GM12892 (cell line): ENCODE results near the gene RPF1.
"Not testable (repeated sequence)": the region's sequence is repeated elsewhere in the genome, so short reads cannot be mapped to it uniquely, and the experiment has no call there.

Source experiments
- DNase-seq: peaks from one replicate; pipeline ENCODE4 v3.0.0; 2011; ENCODE audit not compliant: insufficient read length
- FAIRE-seq: peaks from 2 replicates; lab custom pipeline; 2011; peaks lifted over from hg19 to GRCh38; lab: Jason Lieb, UNC
- POLR2A ChIP-seq: IDR thresholded peaks from 2 replicates; pipeline ENCODE4 v1.6.1; 2011; ENCODE audit warnings: low read depth, low read length, control low read depth
- POLR2AphosphoS5 ChIP-seq: IDR thresholded peaks from 2 replicates; pipeline ENCODE4 v1.6.1; 2011; ENCODE audit warnings: low read depth, low read length, control low read depth
- TAF1 ChIP-seq: IDR thresholded peaks from 2 replicates; pipeline ENCODE4 v1.6.1; 2011; ENCODE audit warnings: low read depth, mild to moderate bottlenecking, control low read depth, low read length, borderline replicate concordance

The RPF1 gene

GRCh38 chr1:84497631-84498275 lies 18.7 kb downstream of the RPF1 start:
- DNase-seq (no peak), FAIRE-seq (no peak)
- TF ChIP-seq POLR2AphosphoS5 (peak; percentile 42; the same call in 1 of the 2 replicates), POLR2A (no peak)

- FAIRE-seq (no peak), DNase-seq (no peak)
- no peak for TF ChIP-seq POLR2A
- no peak for TF ChIP-seq POLR2AphosphoS5
- no peak for TF ChIP-seq TAF1
These were observed 23.9 kb downstream of the RPF1 start for GRCh38 chr1:84502927-84503326.

- DNase-seq = no peak
- peak; percentile 70 for FAIRE-seq
These were observed 25.8 kb downstream of the RPF1 start for GRCh38 chr1:84504580-84505492.

GRCh38 chr1:84505493-84506001 lies 26.5 kb downstream of the RPF1 start:
- DNase-seq (peak; percentile 46), FAIRE-seq (no peak)
- no peak; the same call in 1 of the 2 replicates for TF ChIP-seq POLR2A
- no peak for TF ChIP-seq TAF1
- TF ChIP-seq POLR2AphosphoS5 = no peak; the same call in 1 of the 2 replicates

More at GRCh38 chr1:84504580-84505492, 25.8 kb downstream of the RPF1 start:
- TF ChIP-seq POLR2AphosphoS5 (no peak; the same call in 1 of the 2 replicates), POLR2A (no peak), TAF1 (no peak)

- FAIRE-seq = peak; percentile 96
- DNase-seq = peak; percentile 84
- TF ChIP-seq POLR2AphosphoS5 (peak; percentile 84), TAF1 (peak; percentile 67; the same call in 1 of the 2 replicates), POLR2A (peak; percentile 88)
These were observed 27.1 kb downstream of the RPF1 start, which contains the start of the genes GNG5 and SPATA1 for GRCh38 chr1:84506002-84506728. Gene GNG5, minus strand, starts transcription at chr1:84506581. Its CDS starts 490 bp downstream, at chr1:84506091. Gene SPATA1, plus strand, starts transcription at chr1:84506386. Its CDS starts 9,974 bp downstream, at chr1:84516360.

GRCh38 chr1:84506729-84507453 lies 27.8 kb downstream of the RPF1 start:
- no peak for FAIRE-seq
- no peak for TF ChIP-seq POLR2AphosphoS5
- TF ChIP-seq POLR2A = no peak
- no peak for TF ChIP-seq TAF1
- no peak for DNase-seq

- FAIRE-seq, DNase-seq: not testable (repeated sequence)
These were observed 28.8 kb downstream of the RPF1 start for GRCh38 chr1:84507887-84508286.

- FAIRE-seq (no peak), DNase-seq (no peak)
- no peak for TF ChIP-seq TAF1
- TF ChIP-seq POLR2AphosphoS5 = no peak
- TF ChIP-seq POLR2A = no peak
These were observed 29.4 kb downstream of the RPF1 start for GRCh38 chr1:84508510-84508909.

GRCh38 chr1:84509029-84509428 lies 30.0 kb downstream of the RPF1 start:
- DNase-seq (no peak), FAIRE-seq (no peak)
- TF ChIP-seq POLR2A (no peak), TAF1 (no peak), POLR2AphosphoS5 (no peak)

GRCh38 chr1:84510165-84510564 lies 31.1 kb downstream of the RPF1 start:
- FAIRE-seq = no peak
- no peak for DNase-seq
- TF ChIP-seq POLR2A (no peak), POLR2AphosphoS5 (no peak), TAF1 (no peak)

GRCh38 chr1:84510668-84511067 lies 31.6 kb downstream of the RPF1 start:
- DNase-seq (no peak), FAIRE-seq (no peak)
- TF ChIP-seq POLR2AphosphoS5 (no peak), POLR2A (no peak), TAF1 (no peak)

- TF ChIP-seq POLR2AphosphoS5 (no peak), POLR2A (no peak), TAF1 (no peak)
- peak; percentile 48 for FAIRE-seq
These were observed 45.5 kb downstream of the RPF1 start for GRCh38 chr1:84524590-84524989.

More at GRCh38 chr1:84524590-84524989, 45.5 kb downstream of the RPF1 start:
- DNase-seq = no peak
